Spleen (tissue), 7 donors: Measurements from ENCODE around the gene TLDC2.

ENCODE experiments used
- POLR2A ChIP-seq, 3 donors: fragments of 450-650 bp; IDR thresholded peaks; one replicate each; pipeline ENCODE4 v1.5.1; 2017; ENCODE audit warnings: antibody characterized with exemption in 3 of 3, mild to moderate bottlenecking in 1 of 3
- TF ChIP-seq, protein P1 (sequence below), 11 experiments: fragments of 200-600 bp in 7 of 11; fragments of 450-650 bp in 4 of 11; sonication (generic) in 4 of 11; IDR thresholded peaks in 8 of 11; conservative IDR thresholded peaks in 3 of 11; 1 replicate in 7 of 11; 2 replicates in 4 of 11; pipeline versions ENCODE4 v1.4.0 to v1.8.0; 2016 to 2021; ENCODE audit warnings: antibody characterized with exemption in 11 of 11, inconsistent platforms in 4 of 11, mild to moderate bottlenecking in 1 of 11
- donor health status: DM: no; HTN: no; CAD: no; lungs with moderate emphysema.
- donor health status: DM: no; HTN: no; CAD: no.
- donor health status: DM: no; HTN: no; CAD: no.

DNA sequence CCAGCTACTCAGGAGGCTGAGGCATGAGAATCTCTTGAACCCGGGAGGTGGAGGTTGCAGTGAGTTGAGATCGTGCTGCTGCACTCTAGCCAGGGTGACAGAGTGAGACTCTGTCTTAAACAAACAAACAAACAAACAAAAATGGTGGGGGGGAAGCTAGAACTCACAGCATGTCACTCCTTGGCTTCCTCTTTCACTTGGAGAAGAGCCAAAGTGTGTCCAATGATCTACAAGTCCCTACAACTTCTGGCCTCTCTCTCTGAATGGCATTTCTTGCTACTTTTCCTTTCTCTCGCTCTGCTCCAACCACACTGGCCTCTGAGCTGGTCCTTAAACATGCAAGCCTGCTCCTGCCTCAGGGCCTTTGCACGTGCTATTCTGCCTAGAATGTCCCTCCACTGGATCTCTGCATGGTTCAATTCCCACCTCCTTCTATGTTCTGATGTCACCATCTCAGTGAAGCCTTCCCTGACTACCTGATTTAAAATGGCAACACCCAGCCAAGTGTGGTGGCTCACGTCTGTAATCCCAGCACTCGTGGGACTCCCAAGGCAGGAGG is 8.1 kb downstream of the TLDC2 start:
- TF ChIP-seq, protein P1, sequence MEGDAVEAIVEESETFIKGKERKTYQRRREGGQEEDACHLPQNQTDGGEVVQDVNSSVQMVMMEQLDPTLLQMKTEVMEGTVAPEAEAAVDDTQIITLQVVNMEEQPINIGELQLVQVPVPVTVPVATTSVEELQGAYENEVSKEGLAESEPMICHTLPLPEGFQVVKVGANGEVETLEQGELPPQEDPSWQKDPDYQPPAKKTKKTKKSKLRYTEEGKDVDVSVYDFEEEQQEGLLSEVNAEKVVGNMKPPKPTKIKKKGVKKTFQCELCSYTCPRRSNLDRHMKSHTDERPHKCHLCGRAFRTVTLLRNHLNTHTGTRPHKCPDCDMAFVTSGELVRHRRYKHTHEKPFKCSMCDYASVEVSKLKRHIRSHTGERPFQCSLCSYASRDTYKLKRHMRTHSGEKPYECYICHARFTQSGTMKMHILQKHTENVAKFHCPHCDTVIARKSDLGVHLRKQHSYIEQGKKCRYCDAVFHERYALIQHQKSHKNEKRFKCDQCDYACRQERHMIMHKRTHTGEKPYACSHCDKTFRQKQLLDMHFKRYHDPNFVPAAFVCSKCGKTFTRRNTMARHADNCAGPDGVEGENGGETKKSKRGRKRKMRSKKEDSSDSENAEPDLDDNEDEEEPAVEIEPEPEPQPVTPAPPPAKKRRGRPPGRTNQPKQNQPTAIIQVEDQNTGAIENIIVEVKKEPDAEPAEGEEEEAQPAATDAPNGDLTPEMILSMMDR (IDR thresholded peaks at IDR 0.05 in 8 of 11, conservative IDR thresholded peaks at IDR 0.05 in 3 of 11) = no peak
- TF ChIP-seq POLR2A (IDR thresholded peaks at IDR 0.05) = no peak
